HG03045 (cell line): Measurements from ENCODE around the gene MGAT1.
"Not testable (repeated sequence)": the region's sequence is repeated elsewhere in the genome, so short reads cannot be mapped to it uniquely, and the experiment has no call there.

Experiments
- ATAC-seq: cut with Tn5 transposase; IDR thresholded peaks from one replicate; pipeline ENCODE4 v1.9.1; 2021; ENCODE audit warnings: mild to moderate bottlenecking, moderate library complexity; ENCODE audit not compliant: unreplicated experiment

The MGAT1 gene

GRCh38 chr5:180807046-180807445, 4.4 kb upstream of the MGAT1 start:
- ATAC-seq, result no peak

DNA sequence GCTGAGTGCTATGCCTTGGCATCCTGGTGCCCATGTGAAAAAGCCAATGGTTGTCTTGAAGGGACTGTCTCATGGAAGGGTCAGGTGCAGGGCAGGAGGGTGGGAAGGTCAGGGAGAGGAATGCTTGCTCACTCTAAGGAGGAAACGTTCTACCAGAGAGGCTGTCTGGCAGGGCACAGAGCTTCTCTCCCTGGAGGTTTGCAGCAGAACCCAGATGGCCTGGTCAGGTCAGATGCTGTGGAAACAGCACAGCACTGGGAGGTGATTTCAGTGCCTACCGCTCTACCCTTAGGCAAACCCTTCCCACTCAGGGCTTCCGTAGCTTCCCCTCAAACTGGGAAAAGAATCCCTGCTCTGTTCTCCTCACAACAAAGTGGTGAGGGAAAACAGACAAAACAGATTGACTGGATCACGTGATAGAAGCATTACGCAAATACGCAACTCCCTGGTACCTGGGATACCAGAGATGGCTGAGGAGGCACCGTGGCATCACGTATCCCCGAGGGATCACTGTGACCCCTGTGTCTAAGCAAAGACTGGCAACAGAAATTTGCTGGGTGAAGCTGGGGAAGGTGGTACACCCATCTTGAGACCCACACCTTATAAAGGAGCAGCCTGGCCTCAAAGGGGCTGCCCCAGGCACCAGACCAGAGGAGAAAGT, 3.9 kb upstream of the MGAT1 start:
- ATAC-seq, result no peak

DNA sequence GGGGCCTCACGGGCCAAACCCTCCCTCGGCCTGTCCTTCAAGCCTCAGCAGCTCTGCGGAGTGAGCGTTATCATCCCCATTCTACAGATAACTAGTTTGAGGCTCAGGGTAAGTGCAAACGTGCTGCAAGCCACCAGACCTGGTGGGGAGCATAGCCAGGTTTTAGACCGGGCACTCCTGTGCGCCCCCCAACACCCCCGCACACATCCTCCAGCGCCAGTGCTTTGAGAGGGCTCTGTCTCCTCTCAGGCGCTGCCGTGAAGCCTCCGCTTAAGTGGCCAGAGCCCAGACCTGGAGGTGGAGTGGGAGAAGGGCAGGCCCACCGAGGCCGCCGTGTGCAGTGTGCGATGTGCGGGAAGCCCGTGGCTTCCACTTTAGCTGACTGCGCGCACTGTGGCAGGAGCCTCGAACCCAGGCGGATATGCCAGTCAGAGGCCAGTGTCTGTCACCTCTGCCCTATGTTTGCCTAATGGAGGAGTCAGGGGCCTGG, 1.6 kb upstream of the MGAT1 start:
- ATAC-seq, result no peak

DNA sequence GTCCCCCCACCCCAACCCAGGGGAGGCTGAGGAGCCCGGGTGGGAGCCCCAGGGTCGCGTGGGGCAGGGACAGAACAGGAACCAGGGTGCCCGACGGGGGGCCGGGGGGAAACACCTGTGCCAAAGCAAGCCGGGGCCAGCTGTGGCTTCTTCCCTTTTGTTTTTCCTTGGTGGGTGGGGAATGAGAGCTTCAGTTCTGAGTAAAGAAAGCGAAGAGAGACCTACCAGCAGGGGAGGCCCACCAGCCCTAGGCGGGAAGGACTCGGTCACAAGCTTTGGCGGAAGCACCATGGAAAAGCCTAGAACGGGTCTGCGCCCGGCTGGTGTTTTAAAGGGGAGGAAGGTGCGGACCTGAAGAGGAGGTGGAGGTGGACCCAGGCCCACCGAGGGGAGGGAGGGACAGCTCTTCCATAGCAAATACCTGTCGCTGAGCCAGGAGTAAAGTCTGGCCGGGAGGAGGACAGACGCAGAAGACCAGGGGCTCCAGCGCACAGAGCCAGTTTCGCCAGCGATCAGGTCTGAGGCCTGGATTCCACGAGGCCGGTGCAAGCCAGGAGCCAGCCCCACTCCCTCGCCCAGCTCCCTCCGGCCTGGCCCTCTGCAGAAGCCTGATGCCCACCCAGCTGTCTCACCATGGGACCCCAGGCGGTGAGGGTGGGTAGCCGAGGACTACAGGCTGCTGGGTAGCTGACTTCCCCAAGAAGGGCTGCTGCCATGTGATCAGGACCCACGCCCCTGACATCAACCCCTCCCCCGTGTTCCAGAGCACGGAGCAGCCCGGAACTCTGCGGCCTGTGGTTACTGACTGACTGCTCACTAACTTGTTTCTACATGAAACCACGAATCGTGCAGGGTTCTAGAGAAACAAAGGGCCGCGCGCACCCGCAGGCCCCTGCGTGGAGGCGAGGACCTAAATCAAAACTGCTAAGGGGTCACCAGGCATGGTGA, 849 bp upstream of the MGAT1 start:
- ATAC-seq, result peak; percentile 60

DNA sequence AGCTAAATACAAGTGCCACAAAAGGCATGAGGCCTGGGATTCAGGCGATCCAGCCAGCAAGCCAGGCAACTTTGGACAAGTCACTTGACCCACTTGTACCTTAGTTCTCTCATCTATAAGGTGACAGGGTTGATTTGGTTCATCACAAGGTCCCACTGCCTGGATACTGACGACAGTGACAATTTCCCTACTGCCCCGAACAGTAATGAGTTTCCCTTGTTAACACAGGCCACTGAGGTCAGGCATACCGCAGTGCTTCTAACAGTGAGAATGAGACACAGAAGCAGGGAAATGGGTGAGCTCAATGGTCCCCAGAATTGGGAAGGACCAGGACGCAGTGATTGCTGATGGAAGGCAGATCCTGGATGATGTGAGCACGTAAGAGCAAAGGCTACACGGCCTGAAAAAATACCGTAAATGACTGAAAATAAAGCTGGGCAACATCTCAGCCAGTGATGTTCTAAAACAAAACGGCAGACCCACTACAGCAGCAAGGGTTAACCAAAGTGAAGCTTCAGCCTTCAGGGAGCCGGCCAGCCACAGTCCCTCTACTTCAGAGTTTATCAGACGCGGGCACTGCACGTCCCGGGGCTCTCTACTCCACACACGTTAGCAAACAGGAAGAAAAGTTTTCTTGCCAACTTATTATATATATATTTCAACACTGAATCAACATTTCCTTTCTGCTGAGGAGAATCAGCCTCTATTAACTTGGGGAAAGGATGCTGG, 846 bp downstream of the MGAT1 start:
- no peak for ATAC-seq

- ATAC-seq, result no peak
These were observed 2.5 kb downstream of the MGAT1 start for GRCh38 chr5:180799902-180800801.

GRCh38 chr5:180799194-180799593, 3.4 kb downstream of the MGAT1 start:
- ATAC-seq, result no peak

DNA sequence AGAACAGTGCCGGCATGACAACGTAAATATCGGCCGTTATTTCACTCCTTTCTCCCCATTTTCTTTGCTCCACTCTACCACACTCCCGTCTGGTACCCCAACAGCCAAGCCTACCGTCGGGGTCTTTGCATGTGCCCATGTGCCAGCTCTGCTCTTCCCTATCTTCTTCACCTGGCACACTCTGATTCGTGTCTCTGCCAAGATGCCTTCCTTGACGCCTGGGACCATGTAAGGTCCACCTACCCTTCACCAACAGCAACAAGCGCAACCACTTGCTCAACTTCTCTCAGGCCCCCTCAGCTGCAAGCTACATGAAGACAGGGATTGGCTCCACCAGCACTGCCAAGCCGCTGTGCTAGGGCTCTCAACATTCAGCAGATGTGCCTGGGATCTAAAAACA, 4.4 kb downstream of the MGAT1 start:
- ATAC-seq, result no peak

DNA sequence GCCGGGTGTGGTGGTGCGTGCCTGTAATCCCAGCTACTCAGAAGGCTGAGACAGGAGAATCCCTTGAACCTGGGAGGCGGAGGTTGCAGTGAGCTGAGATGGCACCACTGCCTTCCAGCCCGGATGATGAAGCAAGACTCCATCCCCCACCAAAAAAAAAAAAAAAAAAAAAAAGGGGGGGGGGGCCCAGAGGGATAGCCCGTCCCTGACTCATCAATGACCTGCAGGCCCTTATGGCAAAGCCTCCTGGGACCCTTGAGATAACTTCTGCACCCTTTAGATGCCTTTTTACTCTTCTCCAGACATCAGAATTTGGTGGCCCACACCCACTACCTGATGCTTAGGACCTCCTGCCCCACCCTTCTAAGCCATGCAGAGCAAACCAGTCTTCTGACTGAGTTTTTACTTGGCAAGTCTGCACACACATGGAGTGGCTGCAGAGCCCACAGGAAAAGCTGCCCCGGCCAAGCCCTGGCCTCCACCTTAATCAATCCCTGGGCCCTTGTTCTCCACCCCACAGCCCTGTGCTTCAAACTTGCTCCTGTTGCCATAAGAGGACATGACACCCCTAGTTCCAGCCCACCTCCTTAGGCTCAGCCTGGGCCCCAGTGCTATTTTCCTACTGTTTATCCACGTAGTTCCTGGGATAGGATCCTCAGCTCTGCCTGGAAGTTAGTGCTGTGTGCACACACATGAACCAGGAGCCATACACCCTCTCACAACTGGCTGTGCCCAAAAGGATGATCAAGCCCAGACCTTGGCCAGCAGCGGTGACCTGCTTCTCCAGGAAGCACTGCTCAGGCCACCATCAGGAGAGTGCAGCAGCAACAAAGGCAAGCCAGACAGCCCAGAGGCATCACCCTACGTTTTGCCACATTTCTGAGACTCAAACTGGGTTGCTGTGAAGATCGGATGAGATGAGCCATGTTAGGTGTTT, 5.1 kb downstream of the MGAT1 start:
- no peak for ATAC-seq

DNA sequence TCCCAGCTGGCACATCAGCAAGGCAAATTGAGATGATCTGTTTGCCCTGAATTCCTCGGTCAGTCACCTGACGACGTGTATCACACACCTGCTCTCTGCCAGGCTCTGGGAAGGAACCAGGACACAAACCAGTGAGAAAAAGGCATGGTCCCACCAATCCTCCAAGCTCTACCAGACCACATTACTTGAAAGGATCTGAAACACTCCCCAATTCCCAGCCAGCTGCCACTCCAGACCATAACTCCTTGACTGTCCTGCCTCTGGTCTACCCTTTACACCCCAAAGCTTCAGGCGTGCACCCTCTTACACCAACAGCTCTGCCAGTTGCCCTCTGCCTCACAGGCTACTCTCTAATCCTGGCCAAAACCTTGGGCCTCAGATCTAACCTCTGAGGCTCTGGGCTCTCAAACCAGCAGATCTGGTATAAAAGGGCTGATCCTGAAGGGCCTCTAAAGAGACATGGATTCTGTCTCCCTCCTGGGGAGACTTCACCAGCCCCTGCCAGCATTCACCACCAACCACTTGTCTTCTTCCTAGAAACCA, 6.8 kb downstream of the MGAT1 start:
- ATAC-seq, result no peak

- ATAC-seq, result no peak
These were observed 9.7 kb downstream of the MGAT1 start for GRCh38 chr5:180792965-180793287.

DNA sequence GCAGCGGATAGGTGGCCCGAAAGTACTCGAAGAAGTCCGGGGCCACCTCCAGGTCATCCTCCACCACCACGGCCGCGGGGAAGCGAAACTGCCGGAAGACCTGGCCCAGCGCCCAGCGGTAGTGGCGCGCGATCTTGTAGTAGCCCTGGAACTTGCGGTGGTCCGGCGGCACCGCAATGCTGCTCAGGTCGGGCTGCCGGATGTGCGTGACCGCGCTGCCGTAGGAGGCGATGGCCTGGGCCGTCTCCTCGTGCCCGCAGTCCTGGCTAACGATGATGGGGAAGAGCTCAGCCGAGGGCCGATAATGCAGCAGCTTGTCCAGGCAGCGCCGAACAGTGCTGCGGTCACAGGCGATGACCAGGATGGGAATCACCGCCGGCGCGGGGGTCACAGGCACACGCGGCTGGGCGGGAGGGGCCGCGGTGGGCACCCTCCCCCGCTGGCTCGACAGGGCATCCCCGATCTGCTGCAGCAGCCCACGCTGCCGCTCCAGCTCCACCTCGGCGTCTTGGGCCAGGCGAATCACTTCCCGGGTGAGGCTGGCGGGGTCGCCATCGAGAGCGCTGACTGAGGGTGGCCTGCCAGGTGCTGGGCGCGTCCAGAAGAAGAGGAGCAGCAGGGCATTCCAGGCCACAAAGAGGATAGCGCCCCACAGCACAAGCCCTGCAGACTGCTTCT, 10.2 kb downstream of the MGAT1 start:
- no peak for ATAC-seq

DNA sequence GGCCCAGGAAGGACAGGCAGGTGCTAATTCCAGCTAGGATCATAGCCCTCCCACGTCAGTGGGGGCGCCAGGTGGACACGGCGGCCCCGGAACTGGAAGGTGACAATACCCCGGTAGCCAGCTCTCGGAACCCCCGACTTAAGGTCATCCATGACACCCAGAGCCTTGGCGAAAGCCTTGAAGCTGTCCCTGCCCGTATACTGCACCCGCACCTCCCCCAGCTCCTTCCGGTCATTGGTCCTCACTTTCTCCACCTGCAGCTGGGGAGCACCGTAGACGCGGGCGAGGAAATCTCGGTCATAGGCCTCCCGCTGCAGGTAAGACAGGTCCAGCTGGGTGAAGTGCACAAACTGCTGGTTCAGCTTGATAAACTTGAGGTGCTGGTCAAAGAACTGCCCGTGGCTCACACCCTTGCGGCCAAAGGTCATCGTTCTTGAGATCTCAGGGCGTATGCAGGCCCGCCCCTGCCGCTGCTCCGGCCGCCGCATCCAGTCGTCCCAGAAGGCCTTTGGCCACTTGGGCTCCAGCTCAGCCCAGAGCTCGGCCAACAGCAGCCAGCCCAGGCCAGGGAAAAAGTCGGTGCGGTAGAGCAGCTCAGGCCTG, 10.9 kb downstream of the MGAT1 start:
- no peak for ATAC-seq

- ATAC-seq, result no peak
These were observed 12.1 kb downstream of the MGAT1 start for GRCh38 chr5:180790524-180790923.

GRCh38 chr5:180790020-180790419, 12.6 kb downstream of the MGAT1 start:
- no peak for ATAC-seq

DNA sequence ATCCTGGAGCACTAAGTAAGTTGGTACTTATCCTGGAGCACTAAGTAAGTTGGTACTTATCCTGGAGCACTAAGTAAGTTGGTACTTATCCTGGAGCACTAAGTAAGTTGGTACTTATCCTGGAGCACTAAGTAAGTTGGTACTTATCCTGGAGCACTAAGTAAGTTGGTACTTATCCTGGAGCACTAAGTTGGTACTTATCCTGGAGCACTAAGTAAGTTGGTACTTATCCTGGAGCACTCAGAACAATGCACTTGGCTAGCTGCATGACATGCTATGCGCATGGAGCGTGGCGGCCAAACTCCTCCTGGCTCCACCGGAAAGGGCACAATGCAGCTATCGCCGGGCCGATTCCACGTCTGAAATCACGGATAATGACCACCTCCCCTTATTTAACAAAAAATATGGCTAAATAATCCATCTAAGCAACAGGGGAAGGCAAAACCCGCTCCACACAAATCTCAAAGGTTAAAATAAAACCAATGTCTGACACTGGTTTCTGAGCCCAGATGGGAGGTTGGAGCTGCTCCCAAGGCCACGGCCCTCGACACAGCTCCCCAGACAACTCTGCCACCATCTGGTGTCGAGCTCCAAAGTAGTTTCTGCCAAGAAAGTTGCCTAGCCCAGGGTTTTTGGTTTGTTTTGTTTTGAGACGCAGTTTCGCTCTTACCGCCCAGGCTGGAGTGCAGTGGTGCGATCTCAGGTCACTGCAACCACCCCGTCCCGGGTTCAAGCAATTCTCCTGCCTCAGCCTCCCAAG, 13.8 kb downstream of the MGAT1 start:
- not testable (repeated sequence) for ATAC-seq

- no peak for ATAC-seq
These were observed 14.7 kb downstream of the MGAT1 start for GRCh38 chr5:180787711-180788431.
